Fibroblast of skin of left biceps (primary cell): ENCODE measurements around the gene MAP3K12.
"Not testable (repeated sequence)": the region's sequence is repeated elsewhere in the genome, so short reads cannot be mapped to it uniquely, and the experiment has no call there.

ENCODE experiments used
- DNase-seq, 2 experiments: peaks; one replicate each; pipeline ENCODE4 v3.0.0-alpha.2; 2013; ENCODE audit warnings: low read depth in 2 of 2

Gene MAP3K12

GRCh38 chr12:53435326-53435725, 63.9 kb downstream of the MAP3K12 start:
- DNase-seq: not testable (repeated sequence)

GRCh38 chr12:53431187-53431586, 68.1 kb downstream of the MAP3K12 start:
- DNase-seq: no peak

- no peak for DNase-seq
These were observed 69.1 kb downstream of the MAP3K12 start for GRCh38 chr12:53430116-53430515.
